ENCODE data around the gene CCNO. TPM values are rescaled to one million over a fixed set of nuclear protein-coding genes. Genes with fewer than 3 reads are reported as not detected.

The CCNO gene
- total and polyA plus RNA-seq, 9 donors: 0.04 to 0.79 (median 0.28) TPM

DNA sequence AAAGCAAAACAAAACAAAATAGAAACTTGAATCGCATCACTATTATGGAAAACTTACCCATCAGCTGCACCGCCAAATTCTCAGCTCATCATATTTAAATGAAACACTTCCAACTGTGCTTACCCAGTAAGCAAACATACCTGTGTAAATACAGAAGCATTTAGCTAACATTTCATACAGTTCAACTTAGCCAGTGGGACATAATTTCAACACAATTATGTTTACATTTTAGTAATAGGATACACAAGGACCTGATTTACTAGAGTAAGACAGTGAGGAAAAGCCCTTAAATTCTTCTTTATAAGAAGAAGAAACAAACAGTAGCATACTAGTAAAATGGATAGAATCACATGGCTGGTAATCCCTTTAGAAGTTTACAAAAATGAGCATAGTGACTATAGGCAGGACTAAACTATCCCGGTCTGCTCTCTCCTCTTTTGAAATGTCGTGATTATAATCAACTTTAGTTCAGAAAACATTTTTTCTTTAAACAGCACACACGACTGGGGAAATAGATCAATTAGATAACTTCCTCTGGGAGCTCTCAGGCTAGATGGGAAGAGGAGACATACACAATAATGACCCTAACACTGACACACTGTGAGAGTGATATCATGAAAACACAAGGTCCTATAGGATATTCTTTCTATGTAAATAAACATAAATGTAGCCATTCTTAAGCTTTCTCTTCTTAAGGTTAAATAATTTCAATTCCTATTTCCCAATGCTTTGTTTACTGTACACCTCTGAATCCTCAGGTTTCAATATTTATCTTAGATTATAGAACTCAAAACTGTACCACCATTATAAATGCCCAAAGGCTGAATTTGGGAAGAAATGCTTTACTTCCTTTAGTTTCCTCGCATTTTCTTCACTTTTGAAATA is 44.5 kb downstream of the CCNO start:
- no peaks in the 10 kb centered on the region for H3K4me1 ChIP-seq (ENCODE audit: control insufficient read depth, insufficient read depth, low read length)
- no peak overlapping the region for H3K27ac ChIP-seq (ENCODE audit: low read length)
- DNase-seq: no peak
- no peaks in the 10 kb centered on the region for H3K9me3 ChIP-seq (replicated peaks; ENCODE audit: control insufficient read depth, low read depth, low read length)
- H3K36me3 ChIP-seq (ENCODE audit: control insufficient read depth, insufficient read depth, low read length): no peaks in the 10 kb centered on the region
- H3K27me3 ChIP-seq (ENCODE audit: control insufficient read depth, insufficient read depth, low read length): peaks cover 31% of the 10 kb centered on the region
- H3K4me3 ChIP-seq (ENCODE audit: low read length): no peak overlapping the region
- WGBS (ENCODE audit: insufficient coverage): 60% methylated on average over 1 of the region's 6 CpGs

DNA sequence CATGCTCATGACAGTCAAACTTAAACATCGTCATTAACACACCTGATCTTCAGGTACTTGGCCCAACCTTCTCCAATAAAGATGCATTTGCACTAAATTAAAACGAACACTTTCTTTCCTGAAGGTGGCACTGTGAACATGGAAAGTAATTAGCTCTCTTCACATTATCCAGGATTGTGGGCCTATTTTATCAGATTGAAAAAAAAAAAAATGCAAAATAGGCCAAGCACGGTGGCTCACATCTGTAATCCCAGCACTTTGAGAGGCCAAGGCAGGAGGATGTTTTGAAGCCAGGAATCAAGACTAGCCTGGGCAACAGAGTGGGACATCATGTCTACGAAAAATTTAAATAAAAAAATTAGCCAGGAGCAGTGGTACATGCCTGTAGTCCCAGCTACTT is 46.0 kb downstream of the CCNO start:
- 60% methylated on average over 1 of the region's 4 CpGs for WGBS (ENCODE audit: insufficient coverage)
- Histone ChIP-seq H3K27ac (ENCODE audit: low read length) (no peak overlapping the region), H3K27me3 (ENCODE audit: control insufficient read depth, insufficient read depth, low read length) (peaks cover 23% of the 10 kb centered on the region), H3K9me3 (replicated peaks; ENCODE audit: control insufficient read depth, low read depth, low read length) (no peaks in the 10 kb centered on the region), H3K4me3 (ENCODE audit: low read length) (no peak overlapping the region), H3K36me3 (ENCODE audit: control insufficient read depth, insufficient read depth, low read length) (no peaks in the 10 kb centered on the region), H3K4me1 (ENCODE audit: control insufficient read depth, insufficient read depth, low read length) (no peaks in the 10 kb centered on the region)
- no peak for DNase-seq

Other genes with a start within 250 kb of the CCNO start
- 2.8 TPM for gene ESM1, start 248.0 kb downstream of the CCNO start, total RNA-seq
- gene ESM1, start 248.0 kb downstream of the CCNO start, polyA plus RNA-seq (ENCODE audit: insufficient read depth in 1 of 8, insufficient read length in 8 of 8, low replicate concordance in 1 of 8): 1 to 10 TPM; 2.7 to 5.8 (median 3.7) TPM
- gene GZMK, start 209.4 kb downstream of the CCNO start, total RNA-seq: 0.09 TPM
- under 1 TPM in 4 of 8 donors, not detected in 4; 0.13 to 0.46 (median 0.19) TPM for gene GZMK, start 209.4 kb downstream of the CCNO start, polyA plus RNA-seq (ENCODE audit: insufficient read depth in 1 of 8, insufficient read length in 8 of 8, low replicate concordance in 1 of 8)
- 0.75 TPM for gene GZMA, start 131.0 kb downstream of the CCNO start, total RNA-seq
- gene GZMA, start 131.0 kb downstream of the CCNO start, polyA plus RNA-seq (ENCODE audit: insufficient read depth in 1 of 8, insufficient read length in 8 of 8, low replicate concordance in 1 of 8): 1 to 10 TPM in 3 of 8 donors, under 1 TPM in 4, not detected in 1; 0.25 to 2.1 (median 0.94) TPM
- gene GPX8, start 73.4 kb downstream of the CCNO start, total RNA-seq: 78.1 TPM
- gene GPX8, start 73.4 kb downstream of the CCNO start, polyA plus RNA-seq (ENCODE audit: insufficient read depth in 1 of 8, insufficient read length in 8 of 8, low replicate concordance in 1 of 8): 100 to 1,000 TPM in 2 of 8 donors, 10 to 100 TPM in 6; 50.4 to 105 (median 62.7) TPM
- gene CDC20B, start 60.4 kb downstream of the CCNO start, total RNA-seq: not detected
- gene CDC20B, start 60.4 kb downstream of the CCNO start, polyA plus RNA-seq (ENCODE audit: insufficient read depth in 1 of 8, insufficient read length in 8 of 8, low replicate concordance in 1 of 8): under 1 TPM in 4 of 8 donors, not detected in 4; 0.08 to 0.78 (median 0.11) TPM
- gene MCIDAS, start 6.3 kb downstream of the CCNO start, total RNA-seq: not detected
- gene MCIDAS, start 6.3 kb downstream of the CCNO start, polyA plus RNA-seq (ENCODE audit: insufficient read depth in 1 of 8, insufficient read length in 8 of 8, low replicate concordance in 1 of 8): under 1 TPM in 1 of 8 donors, not detected in 7; 0.18 TPM
- gene DHX29, start 74.1 kb upstream of the CCNO start, total RNA-seq: 26.6 TPM
- 10 to 100 TPM; 20.1 to 29.7 (median 26.0) TPM for gene DHX29, start 74.1 kb upstream of the CCNO start, polyA plus RNA-seq (ENCODE audit: insufficient read depth in 1 of 8, insufficient read length in 8 of 8, low replicate concordance in 1 of 8)
- gene MTREX, start 74.4 kb upstream of the CCNO start, total RNA-seq: 73.1 TPM
- 10 to 100 TPM; 43.9 to 73.0 (median 61.9) TPM for gene MTREX, start 74.4 kb upstream of the CCNO start, polyA plus RNA-seq (ENCODE audit: insufficient read depth in 1 of 8, insufficient read length in 8 of 8, low replicate concordance in 1 of 8)